RWPE1 (cell line): ENCODE results near the gene EXT2.

ENCODE experiments used
- CTCF ChIA-PET: fragments of 350-600 bp; sonication (Branson Sonifier 250); formaldehyde crosslinking; extraction: SDS; loops from one replicate; lab custom pipeline; 2021; lab: Yijun Ruan, JAX
- POLR2A ChIA-PET: fragments of 400-600 bp; formaldehyde crosslinking; extraction: SDS; loops from one replicate; lab custom pipeline; 2020; ENCODE audit warnings: antibody characterized with exemption; ENCODE audit not compliant: low non-redundant PET; lab: Yijun Ruan, JAX
- DNase-seq: peaks from one replicate; pipeline ENCODE4 v3.0.0; 2012; ENCODE audit warnings: low spot score
- H3K27ac ChIP-seq: fragments of 450-650 bp; 2 replicates; pipeline ENCODE4 v1.5.1; 2017
- CTCF ChIP-seq: fragments of 450-650 bp; conservative IDR thresholded peaks from 2 replicates; pipeline ENCODE4 v1.5.1; 2017; ENCODE audit warnings: low read depth, mild to moderate bottlenecking

Gene EXT2

DNA sequence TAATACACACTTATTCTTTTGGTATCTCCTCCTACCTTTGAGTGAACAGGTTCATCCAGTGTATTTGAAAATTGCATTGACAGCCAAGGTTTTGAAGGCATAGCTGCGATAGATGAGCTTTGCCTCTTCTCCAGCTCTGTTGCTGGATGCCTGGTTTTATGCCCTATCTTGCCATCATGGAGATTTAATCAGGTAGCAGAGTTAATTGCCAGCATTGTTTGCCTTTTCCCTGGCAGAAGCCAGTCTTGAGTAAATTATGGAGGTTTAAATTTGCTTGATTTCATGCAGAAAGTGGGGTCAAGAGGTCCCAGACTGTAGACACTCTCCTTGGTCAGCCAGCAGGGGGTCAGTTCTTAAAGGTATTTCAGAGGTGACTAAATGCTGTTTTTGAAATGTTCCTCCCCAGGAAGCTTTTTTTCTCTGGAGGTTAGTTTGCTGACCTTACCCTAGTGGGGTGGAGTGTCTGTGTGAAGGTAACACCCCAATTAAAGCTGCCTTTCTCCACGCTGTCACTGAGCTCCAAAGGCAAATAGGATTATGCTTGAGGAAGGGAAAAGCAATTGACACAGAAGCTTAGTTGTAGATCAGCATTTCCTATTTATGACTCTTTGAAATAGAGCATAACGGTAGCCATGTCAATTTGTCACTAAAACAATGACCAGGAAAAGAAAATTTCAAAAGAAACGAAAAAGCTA lies 96.0 kb downstream of the EXT2 start:
- no peak overlapping the region for H3K27ac ChIP-seq
- no peak for TF ChIP-seq CTCF
- no peak for DNase-seq
- ChIA-PET POLR2A (no interaction called here), CTCF (interaction anchor here (0.5 to 0.6 kb wide), 2 partner anchors 98 to 682 kb away, joined by 4 to 8 read pairs; no protein-coding TSS in a partner anchor)

- no peak overlapping the region for H3K27ac ChIP-seq
- ChIA-PET CTCF (interaction anchor here (0.5 kb wide), 1 partner anchor 682 kb away, joined by 8 read pairs; no protein-coding TSS in a partner anchor), POLR2A (no interaction called here)
- no peak for DNase-seq
- TF ChIP-seq CTCF: no peak
Observed at GRCh38 chr11:44192017-44192385, 96.5 kb downstream of the EXT2 start.

DNA sequence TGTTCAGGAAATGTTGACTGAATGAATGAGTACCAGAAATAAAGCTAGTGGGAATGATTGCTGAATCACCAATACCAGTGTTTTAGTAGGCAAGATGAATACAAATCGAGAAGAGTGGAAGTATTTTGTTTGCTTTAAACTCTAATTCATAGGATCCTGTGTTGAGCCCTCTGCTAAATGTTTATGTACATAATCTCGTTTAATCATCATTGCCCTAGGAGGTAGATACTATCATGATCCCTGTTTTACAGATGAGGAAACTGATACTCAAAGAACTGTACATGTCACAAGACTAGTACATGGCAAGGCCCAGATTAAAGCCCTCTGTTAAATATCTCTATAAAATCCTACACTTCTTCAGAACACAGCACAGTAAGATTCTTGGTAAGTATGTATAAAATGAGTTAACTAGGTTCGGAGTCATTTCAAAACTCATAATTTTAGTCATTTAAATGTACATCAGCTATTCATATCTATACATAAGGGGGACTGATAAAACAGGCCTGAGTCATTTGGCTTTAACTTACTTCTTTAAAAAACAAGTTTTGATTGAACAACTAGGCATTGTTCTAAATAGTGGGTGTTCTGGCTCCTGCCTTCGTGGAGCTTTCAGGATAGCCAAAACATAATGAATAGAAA lies 97.1 kb downstream of the EXT2 start:
- POLR2A ChIA-PET: no interaction called here
- no peak overlapping the region for H3K27ac ChIP-seq
- no peak for TF ChIP-seq CTCF
- DNase-seq: no peak
- CTCF ChIA-PET: no interaction called here

- ChIA-PET CTCF (no interaction called here), POLR2A (no interaction called here)
- no peak for DNase-seq
- H3K27ac ChIP-seq: no peak overlapping the region
- no peak for TF ChIP-seq CTCF
Observed at GRCh38 chr11:44193856-44194255, 98.4 kb downstream of the EXT2 start.

GRCh38 chr11:44198146-44198724 lies 102.8 kb downstream of the EXT2 start:
- DNase-seq: no peak
- POLR2A ChIA-PET: no interaction called here

DNA sequence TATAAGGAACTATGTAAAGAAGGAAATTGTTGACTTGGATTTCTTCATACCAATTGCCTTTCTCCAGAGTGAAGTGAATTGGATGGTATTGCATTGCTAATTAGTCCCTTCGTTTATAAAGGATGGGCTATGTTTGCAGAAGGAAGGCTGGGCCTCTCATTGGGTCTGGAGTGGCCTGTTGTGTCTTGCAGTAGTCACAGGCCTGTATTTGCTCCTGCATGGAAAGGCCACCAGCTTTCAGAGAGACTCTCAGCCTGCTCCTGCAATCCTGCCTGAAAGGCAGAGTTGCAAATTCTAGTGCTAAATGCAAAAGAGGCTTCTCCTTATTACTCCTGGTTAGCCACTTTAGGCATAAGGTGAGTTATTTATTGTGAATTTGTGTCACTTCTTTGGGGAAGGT lies 103.8 kb downstream of the EXT2 start:
- no peak overlapping the region for H3K27ac ChIP-seq
- TF ChIP-seq CTCF: no peak
- ChIA-PET POLR2A (no interaction called here), CTCF (no interaction called here)
- DNase-seq: no peak

More at GRCh38 chr11:44198146-44198724, 102.8 kb downstream of the EXT2 start:
- CTCF ChIA-PET: interaction anchor here (0.6 to 0.8 kb wide), 2 partner anchors 8 to 156 kb away, joined by 3 to 4 read pairs; no protein-coding TSS in a partner anchor
- no peak overlapping the region for H3K27ac ChIP-seq
- TF ChIP-seq CTCF: no peak
